ENCODE results near the gene ABI3. TPM values are rescaled to one million over a fixed set of nuclear protein-coding genes. Genes with fewer than 3 reads are reported as not detected.

The ABI3 gene
- total RNA-seq, 4 donors from 2014 or later: 5.9 to 32.9 (median 13.9) TPM

DNA sequence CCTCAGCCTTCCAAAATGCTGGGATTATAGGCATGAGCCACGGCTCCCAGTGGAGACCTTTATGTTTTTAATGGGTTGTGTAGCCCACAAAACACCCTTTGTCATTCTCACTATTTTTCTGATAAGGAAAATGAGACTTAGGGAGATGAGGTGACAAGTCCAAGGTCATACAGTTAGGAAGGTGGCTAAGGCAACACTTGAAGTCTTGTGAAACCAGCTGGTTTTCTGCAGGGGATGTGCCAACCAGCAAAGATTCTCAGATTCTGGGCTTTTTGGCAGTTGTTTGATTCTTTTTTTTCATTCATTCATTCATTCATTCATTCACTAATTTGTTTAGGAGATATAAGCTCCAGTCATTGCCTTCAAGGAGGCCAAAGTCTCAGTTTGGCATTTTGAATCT lies 30.1 kb downstream of the ABI3 start:
- no peaks in the 10 kb centered on the region for H3K36me3 ChIP-seq
- no peaks in the 10 kb centered on the region for H3K9me3 ChIP-seq
- no peak for TF ChIP-seq POLR2A (IDR thresholded peaks at IDR 0.05)
- TF ChIP-seq, protein P1, sequence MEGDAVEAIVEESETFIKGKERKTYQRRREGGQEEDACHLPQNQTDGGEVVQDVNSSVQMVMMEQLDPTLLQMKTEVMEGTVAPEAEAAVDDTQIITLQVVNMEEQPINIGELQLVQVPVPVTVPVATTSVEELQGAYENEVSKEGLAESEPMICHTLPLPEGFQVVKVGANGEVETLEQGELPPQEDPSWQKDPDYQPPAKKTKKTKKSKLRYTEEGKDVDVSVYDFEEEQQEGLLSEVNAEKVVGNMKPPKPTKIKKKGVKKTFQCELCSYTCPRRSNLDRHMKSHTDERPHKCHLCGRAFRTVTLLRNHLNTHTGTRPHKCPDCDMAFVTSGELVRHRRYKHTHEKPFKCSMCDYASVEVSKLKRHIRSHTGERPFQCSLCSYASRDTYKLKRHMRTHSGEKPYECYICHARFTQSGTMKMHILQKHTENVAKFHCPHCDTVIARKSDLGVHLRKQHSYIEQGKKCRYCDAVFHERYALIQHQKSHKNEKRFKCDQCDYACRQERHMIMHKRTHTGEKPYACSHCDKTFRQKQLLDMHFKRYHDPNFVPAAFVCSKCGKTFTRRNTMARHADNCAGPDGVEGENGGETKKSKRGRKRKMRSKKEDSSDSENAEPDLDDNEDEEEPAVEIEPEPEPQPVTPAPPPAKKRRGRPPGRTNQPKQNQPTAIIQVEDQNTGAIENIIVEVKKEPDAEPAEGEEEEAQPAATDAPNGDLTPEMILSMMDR (IDR thresholded peaks at IDR 0.05): no peak
- intact Hi-C loops (cut with DNase I; ENCODE audit: low total_unique reads): no loop called here
- DNase-seq: no peak
- H3K4me3 ChIP-seq: no peak overlapping the region
- no peak overlapping the region for H3K27ac ChIP-seq
- no peaks in the 10 kb centered on the region for H3K4me1 ChIP-seq
- H3K27me3 ChIP-seq: no peaks in the 10 kb centered on the region

DNA sequence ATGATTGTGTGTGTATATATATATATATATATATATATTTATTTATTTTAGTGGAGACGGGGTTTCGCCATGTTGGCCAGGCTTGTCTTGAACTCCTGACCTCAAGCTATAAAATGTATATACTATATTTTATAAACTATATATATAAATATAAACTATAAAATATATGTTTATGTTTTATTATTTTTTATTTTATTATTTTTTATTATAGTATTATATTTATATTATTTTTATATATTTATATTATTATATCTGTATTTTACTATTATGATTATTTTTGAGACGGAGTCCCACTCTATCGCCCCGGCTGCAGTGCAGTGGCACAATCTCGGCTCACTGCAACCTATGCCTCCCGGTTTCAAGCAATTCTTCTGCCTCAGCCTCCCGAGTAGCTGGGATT lies 30.5 kb downstream of the ABI3 start:
- Histone ChIP-seq H3K36me3 (no peaks in the 10 kb centered on the region), H3K4me3 (no peak overlapping the region), H3K9me3 (no peaks in the 10 kb centered on the region), H3K27ac (no peak overlapping the region), H3K4me1 (no peaks in the 10 kb centered on the region), H3K27me3 (no peaks in the 10 kb centered on the region)
- intact Hi-C loops (cut with DNase I; ENCODE audit: low total_unique reads): no loop called here
- TF ChIP-seq POLR2A (IDR thresholded peaks at IDR 0.05): no peak
- TF ChIP-seq, protein P1 (IDR thresholded peaks at IDR 0.05): no peak
- no peak for DNase-seq

DNA sequence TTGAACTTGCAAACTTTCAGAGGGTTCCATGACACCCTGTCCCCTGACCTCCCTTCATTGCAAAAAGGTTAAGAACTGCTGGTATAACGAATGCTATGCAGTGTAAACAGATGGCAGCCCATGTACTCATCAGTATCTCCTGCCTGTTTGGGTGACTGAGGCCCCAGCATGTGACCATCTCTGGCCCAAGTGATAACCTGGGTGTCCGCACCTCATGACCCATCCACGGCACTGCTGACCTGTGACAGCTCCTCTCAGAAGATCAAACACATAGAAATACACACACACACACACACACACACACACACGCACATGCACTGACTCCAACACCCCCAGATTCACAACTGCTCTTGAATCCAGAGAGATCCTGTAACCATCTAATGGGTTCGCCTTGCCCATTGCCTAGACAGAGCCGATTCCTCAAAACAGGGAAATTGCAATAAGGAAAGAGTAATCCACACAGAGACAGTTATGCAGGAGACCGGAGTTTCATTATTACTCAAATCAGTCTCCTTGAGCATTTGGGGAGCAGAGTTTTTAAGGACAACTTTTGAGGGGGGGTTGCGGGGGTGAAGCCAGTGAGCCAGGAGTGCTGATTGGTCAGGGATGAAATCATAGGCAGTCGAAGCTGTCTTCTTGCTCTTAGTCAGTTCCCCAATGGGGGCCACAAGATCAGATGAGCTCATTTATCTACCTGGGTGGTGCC lies 31.3 kb downstream of the ABI3 start:
- intact Hi-C loops (cut with DNase I; ENCODE audit: low total_unique reads): no loop called here
- Histone ChIP-seq H3K4me1 (no peaks in the 10 kb centered on the region), H3K27me3 (no peaks in the 10 kb centered on the region), H3K36me3 (no peaks in the 10 kb centered on the region), H3K4me3 (no peak overlapping the region), H3K27ac (no peak overlapping the region), H3K9me3 (no peaks in the 10 kb centered on the region)
- TF ChIP-seq, protein P1 (IDR thresholded peaks at IDR 0.05): no peak
- TF ChIP-seq POLR2A (IDR thresholded peaks at IDR 0.05): no peak
- no peak for DNase-seq

DNA sequence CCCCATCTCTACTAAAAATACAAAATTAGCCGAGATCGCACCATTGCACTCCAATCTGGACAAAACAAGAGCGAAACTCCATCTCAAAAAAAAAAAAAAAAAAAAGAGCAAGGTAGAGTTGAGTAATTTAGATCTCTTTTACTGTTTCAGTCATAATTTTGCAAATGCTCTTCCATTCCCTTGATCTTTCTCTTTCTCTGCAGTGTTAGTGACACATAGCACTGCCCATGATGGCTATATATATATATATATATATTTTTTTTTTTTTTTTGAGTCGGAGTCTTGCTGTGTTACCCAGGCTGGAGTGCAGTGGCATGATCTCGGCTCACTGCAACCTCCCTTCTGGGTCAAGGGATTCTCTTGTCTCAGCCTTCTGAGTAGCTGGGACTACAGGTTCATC lies 32.3 kb downstream of the ABI3 start:
- no peaks in the 10 kb centered on the region for H3K4me1 ChIP-seq
- no peak overlapping the region for H3K27ac ChIP-seq
- intact Hi-C loops (cut with DNase I; ENCODE audit: low total_unique reads): no loop called here
- DNase-seq: no peak
- H3K4me3 ChIP-seq: no peak overlapping the region
- H3K27me3 ChIP-seq: no peaks in the 10 kb centered on the region
- no peaks in the 10 kb centered on the region for H3K9me3 ChIP-seq
- no peaks in the 10 kb centered on the region for H3K36me3 ChIP-seq
- TF ChIP-seq, protein P1 (IDR thresholded peaks at IDR 0.05): no peak
- no peak for TF ChIP-seq POLR2A (IDR thresholded peaks at IDR 0.05)

DNA sequence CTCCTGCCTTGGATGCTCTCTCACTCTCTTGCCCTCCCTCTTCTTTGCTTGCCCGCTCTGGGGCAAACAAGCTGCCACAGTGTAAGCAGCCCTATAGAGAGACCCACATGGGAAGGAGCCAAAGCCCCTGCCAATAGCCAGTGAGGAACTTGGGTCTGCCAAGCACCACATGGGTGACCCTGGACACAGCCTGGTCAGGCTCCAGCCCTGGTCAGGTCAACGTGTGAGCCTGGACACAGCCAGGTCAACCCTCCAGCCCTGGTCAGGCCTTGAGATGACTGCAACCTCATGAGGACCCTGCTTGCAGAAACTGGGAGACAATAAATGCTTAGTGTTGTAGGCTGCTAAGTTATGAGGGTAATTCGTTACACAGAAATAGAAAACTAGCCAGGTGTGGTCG lies 34.3 kb downstream of the ABI3 start:
- Histone ChIP-seq H3K4me3 (no peak overlapping the region), H3K4me1 (no peaks in the 10 kb centered on the region), H3K27ac (no peak overlapping the region), H3K9me3 (no peaks in the 10 kb centered on the region), H3K27me3 (no peaks in the 10 kb centered on the region), H3K36me3 (no peaks in the 10 kb centered on the region)
- no peak for TF ChIP-seq POLR2A (IDR thresholded peaks at IDR 0.05)
- TF ChIP-seq, protein P1 (IDR thresholded peaks at IDR 0.05): no peak
- DNase-seq: no peak
- intact Hi-C loops (cut with DNase I; ENCODE audit: low total_unique reads): no loop called here
